Retinal pigment epithelial cell (primary cell): ENCODE data around the gene SUN1.

Experiments used
- DNase-seq: peaks from one replicate; pipeline ENCODE4 v3.0.0-alpha.2; 2010; ENCODE audit warnings: low read depth
- H3K4me3 ChIP-seq: 2 replicates; pipeline ENCODE4 v1.5.1; 2011; ENCODE audit warnings: mild to moderate bottlenecking, low read length, control low read depth, moderate library complexity
- TF ChIP-seq, protein P1 (sequence below): conservative IDR thresholded peaks from 2 replicates; pipeline ENCODE4 v1.5.1; 2011; ENCODE audit warnings: low read depth, low read length, control low read depth, inconsistent platforms

SUN1 gene

DNA sequence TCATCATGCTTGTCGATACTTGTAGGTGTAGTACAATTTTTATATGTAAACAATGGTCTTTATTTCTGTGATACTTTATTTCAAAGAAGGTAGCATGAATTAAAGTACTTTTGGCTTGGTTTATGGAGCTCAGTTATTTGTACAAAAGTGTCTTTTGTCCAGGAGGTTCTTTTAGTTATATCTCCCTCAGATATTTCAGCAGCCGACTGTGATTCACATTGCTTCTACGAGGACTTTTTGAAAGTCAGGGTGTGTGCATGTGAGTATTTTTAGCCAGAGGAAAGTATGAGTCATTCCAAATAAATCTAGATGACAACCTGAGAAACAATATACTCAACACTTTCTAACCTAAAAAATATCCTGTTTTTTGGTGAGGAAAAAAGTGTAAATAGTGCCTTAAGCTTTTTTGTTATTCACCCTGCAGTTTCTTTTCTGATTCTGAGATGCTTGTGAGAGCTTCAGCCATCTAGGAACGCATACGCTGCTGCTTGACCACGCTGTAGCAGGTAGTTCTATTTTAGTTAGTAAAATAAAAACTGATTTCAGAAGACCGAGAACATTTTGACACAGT is 595 bp upstream of the SUN1 start:
- TF ChIP-seq, protein P1, sequence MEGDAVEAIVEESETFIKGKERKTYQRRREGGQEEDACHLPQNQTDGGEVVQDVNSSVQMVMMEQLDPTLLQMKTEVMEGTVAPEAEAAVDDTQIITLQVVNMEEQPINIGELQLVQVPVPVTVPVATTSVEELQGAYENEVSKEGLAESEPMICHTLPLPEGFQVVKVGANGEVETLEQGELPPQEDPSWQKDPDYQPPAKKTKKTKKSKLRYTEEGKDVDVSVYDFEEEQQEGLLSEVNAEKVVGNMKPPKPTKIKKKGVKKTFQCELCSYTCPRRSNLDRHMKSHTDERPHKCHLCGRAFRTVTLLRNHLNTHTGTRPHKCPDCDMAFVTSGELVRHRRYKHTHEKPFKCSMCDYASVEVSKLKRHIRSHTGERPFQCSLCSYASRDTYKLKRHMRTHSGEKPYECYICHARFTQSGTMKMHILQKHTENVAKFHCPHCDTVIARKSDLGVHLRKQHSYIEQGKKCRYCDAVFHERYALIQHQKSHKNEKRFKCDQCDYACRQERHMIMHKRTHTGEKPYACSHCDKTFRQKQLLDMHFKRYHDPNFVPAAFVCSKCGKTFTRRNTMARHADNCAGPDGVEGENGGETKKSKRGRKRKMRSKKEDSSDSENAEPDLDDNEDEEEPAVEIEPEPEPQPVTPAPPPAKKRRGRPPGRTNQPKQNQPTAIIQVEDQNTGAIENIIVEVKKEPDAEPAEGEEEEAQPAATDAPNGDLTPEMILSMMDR: no peak
- peak overlapping the region; percentile 18 for H3K4me3 ChIP-seq
- DNase-seq: peak; percentile 80

GRCh38 chr7:832968-833424 is 720 bp downstream of the SUN1 start:
- no peak overlapping the region for H3K4me3 ChIP-seq
- TF ChIP-seq, protein P1: no peak

DNA sequence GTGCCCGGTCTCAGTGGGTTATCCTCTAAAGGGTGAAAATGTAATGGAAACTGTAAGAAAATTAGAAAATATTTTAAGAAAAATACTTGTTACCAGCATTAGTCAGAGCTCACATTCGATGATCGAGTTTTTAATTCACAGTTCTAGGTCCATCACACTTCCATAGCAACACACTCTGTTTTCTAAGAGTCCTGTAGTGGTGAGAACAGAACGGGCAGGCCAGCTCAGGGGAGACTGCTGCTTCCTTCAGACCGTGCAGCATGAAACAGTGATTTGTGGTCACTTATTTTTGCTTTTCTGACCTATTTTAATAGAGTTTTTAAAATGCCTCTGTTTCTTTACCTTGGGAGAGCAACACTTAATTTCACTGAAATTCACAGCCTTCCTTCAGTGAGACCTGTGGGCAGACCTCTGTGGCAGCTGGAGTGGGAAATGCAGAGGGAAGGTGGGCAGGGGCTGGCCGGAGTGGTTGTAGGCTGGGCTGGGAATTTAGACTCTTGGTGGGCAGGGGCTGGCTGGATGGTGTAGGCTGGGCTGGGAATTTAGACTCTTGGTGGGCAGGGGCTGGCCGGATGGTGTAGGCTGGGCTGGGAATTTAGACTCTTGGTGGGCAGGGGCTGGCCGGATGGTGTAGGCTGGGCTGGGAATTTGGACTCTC is 1.5 kb downstream of the SUN1 start:
- TF ChIP-seq, protein P1: no peak
- no peak for DNase-seq
- no peak overlapping the region for H3K4me3 ChIP-seq

More at GRCh38 chr7:832968-833424, 720 bp downstream of the SUN1 start:
- DNase-seq: no peak

- no peak overlapping the region for H3K4me3 ChIP-seq
- TF ChIP-seq, protein P1: no peak
- no peak for DNase-seq
Measured at GRCh38 chr7:834277-834676, 2.0 kb downstream of the SUN1 start.

GRCh38 chr7:835021-835420 is 2.7 kb downstream of the SUN1 start:
- TF ChIP-seq, protein P1: no peak
- no peak overlapping the region for H3K4me3 ChIP-seq
- DNase-seq: no peak

DNA sequence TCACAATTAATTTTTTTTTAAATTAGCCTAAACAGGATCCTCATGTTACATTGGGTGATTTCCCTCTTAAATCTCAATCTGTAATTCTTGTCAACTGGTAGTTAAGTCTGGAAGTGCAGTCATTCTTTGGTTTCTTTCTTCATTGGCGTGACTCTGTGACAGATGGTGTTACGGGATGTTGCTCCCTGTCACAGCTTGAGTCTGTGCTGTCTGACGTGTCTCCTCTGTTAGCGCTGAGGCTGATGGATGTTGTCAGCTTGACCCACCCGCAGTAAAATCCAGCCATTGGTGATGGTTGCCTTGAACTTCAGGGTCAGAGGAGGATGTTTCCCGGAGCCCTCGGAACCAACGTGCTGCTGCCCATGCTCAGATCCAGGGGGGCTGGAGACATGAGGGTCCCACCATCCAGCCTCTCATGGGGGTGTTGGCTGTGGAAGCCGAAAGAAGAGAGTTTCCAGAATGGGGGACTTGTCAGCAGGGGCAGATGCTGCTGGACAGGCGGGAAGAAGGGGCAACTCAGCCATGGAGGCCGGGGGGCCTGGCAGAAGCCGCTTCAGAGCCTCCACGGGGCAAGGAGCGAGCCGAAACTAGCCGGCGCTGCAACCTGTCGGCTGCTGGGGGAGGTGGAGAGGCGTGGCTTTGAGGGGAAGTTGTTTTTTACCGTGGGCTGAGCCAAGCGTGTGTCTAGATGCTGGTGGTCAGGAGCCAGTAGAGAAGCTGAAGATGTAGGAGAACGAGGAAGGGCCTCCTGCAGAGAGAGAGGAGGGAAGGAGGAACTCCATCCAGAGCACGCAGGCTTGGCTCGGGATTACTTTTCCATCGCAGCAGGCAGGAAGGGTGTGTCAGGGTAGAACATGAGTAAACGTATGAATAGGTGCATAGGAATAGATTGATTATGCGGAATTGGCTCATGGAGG is 3.5 kb downstream of the SUN1 start:
- DNase-seq: no peak
- TF ChIP-seq, protein P1: no peak
- H3K4me3 ChIP-seq: no peak overlapping the region
